GM21619 (cell line): Measurements from ENCODE around the gene OR2H2.

Experiments
- ATAC-seq: cut with Tn5 transposase; IDR thresholded peaks from one replicate; pipeline ENCODE4 v1.9.1; 2021; ENCODE audit not compliant: unreplicated experiment

OR2H2 gene

GRCh38 chr6:29590218-29590808 lies 5.4 kb downstream of the OR2H2 start:
- ATAC-seq = no peak

- no peak for ATAC-seq
Observed at GRCh38 chr6:29591677-29592076, 6.8 kb downstream of the OR2H2 start.

- ATAC-seq = no peak
Observed at GRCh38 chr6:29593199-29593855, 8.4 kb downstream of the OR2H2 start.

GRCh38 chr6:29596381-29596900 lies 11.5 kb downstream of the OR2H2 start:
- no peak for ATAC-seq

GRCh38 chr6:29597184-29597583 lies 12.3 kb downstream of the OR2H2 start:
- no peak for ATAC-seq

- ATAC-seq = no peak
Observed at GRCh38 chr6:29598172-29598747, 13.3 kb downstream of the OR2H2 start.

- no peak for ATAC-seq
Observed at GRCh38 chr6:29602564-29603361, 17.8 kb downstream of the OR2H2 start.

- no peak for ATAC-seq
Observed at GRCh38 chr6:29603456-29603855, 18.5 kb downstream of the OR2H2 start.

GRCh38 chr6:29603930-29604329 lies 19.0 kb downstream of the OR2H2 start:
- no peak for ATAC-seq

- no peak for ATAC-seq
Observed at GRCh38 chr6:29608131-29608530, 23.2 kb downstream of the OR2H2 start.

- ATAC-seq = no peak
Observed at GRCh38 chr6:29610540-29610939, 25.6 kb downstream of the OR2H2 start.

- ATAC-seq = no peak
Observed at GRCh38 chr6:29611426-29611825, 26.5 kb downstream of the OR2H2 start.

GRCh38 chr6:29617782-29618554 lies 33.0 kb downstream of the OR2H2 start:
- ATAC-seq = no peak

- no peak for ATAC-seq
Observed at GRCh38 chr6:29619578-29620160, 34.7 kb downstream of the OR2H2 start.

GRCh38 chr6:29620630-29621029 lies 35.7 kb downstream of the OR2H2 start:
- ATAC-seq = no peak

- ATAC-seq = no peak
Observed at GRCh38 chr6:29624520-29624961, 39.6 kb downstream of the OR2H2 start.

GRCh38 chr6:29625337-29625930 lies 40.5 kb downstream of the OR2H2 start:
- ATAC-seq = no peak

GRCh38 chr6:29626948-29627754 lies 42.2 kb downstream of the OR2H2 start:
- no peak for ATAC-seq

GRCh38 chr6:29627755-29628418 lies 43.0 kb downstream of the OR2H2 start:
- no peak for ATAC-seq
